A549 (cell line): Measurements from ENCODE around the gene LACRT. TPM values are rescaled to one million over a fixed set of nuclear protein-coding genes. Genes with fewer than 3 reads are reported as not detected.
"Not testable (repeated sequence)": the region's sequence is repeated elsewhere in the genome, so short reads cannot be mapped to it uniquely, and the experiment has no call there.

Experiments used
- ATAC-seq, 2 experiments: fragments of 200-7000 bp in 1 of 2; fragments of >200 bp in 1 of 2; cut with Nextera tagmentation in 1 of 2; cut with Tn5 transposase in 1 of 2; 3 replicates each; pipeline versions ENCODE4 v1.8.0 to v1.9.1; 2018 to 2020; ENCODE audit warnings: mild to moderate bottlenecking in 1 of 2, moderate library complexity in 1 of 2
- CTCF ChIA-PET: fragments of 300-600 bp; sonication (Branson Sonifier 250); formaldehyde crosslinking; extraction: SDS; loops from one replicate; lab custom pipeline; 2021; ENCODE audit warnings: antibody characterized with exemption, inconsistent platforms; lab: Yijun Ruan, JAX
- POLR2A ChIA-PET: fragments of 350-600 bp; formaldehyde crosslinking; extraction: SDS; loops from one replicate; lab custom pipeline; 2021; ENCODE audit warnings: antibody characterized with exemption, inconsistent platforms; lab: Yijun Ruan, JAX
- DNase-seq, 2 experiments: peaks; one replicate each; pipeline versions ENCODE4 v3.0.0 to v3.0.0-alpha.2; 2011 to 2016; ENCODE audit warnings: low read depth in 1 of 2, low spot score in 1 of 2
- FAIRE-seq: peaks from 2 replicates; lab custom pipeline; 2011; peaks lifted over from hg19 to GRCh38; lab: Jason Lieb, UNC
- H3K27ac ChIP-seq, 2 experiments: fragments of >200 bp; sonication (Bioruptor Twin); formaldehyde crosslinking; 3 replicates each; pipeline ENCODE4 v1.5.1; 2016 to 2017
- H3K4me1 ChIP-seq: fragments of >200 bp; sonication (Bioruptor Twin); formaldehyde crosslinking; 3 replicates; pipeline ENCODE4 v1.6.1; 2016
- H3K4me2 ChIP-seq: fragments of >200 bp; sonication (Bioruptor Twin); formaldehyde crosslinking; 3 replicates; pipeline ENCODE4 v1.6.1; 2016
- H3K4me3 ChIP-seq: fragments of >200 bp; sonication (Bioruptor Twin); formaldehyde crosslinking; 3 replicates; pipeline ENCODE4 v1.5.1; 2016
- H3K9me3 ChIP-seq: fragments of >200 bp; sonication (Bioruptor Twin); formaldehyde crosslinking; 3 replicates; pipeline ENCODE4 v1.6.1; 2016
- CBX2 ChIP-seq: fragments of 200-600 bp; sonication (generic); IDR thresholded peaks from 2 replicates; pipeline ENCODE4 v1.6.1; 2016; ENCODE audit warnings: low read depth, mild to moderate bottlenecking, borderline replicate concordance
- CEBPB ChIP-seq, 2 experiments: fragments of >200 bp in 1 of 2; sonication (Bioruptor Twin) in 1 of 2; formaldehyde crosslinking in 1 of 2; IDR thresholded peaks; 2 replicates each; pipeline ENCODE4 v1.6.1; 2012 to 2016
- CHD4 ChIP-seq: fragments of 200-600 bp; sonication (generic); IDR thresholded peaks from 2 replicates; pipeline ENCODE4 v1.6.1; 2016; ENCODE audit warnings: antibody characterized with exemption, mild to moderate bottlenecking, borderline replicate concordance
- EHF ChIP-seq: fragments of 250-450 bp; sonication (Bioruptor Pico); IDR thresholded peaks from 2 replicates; pipeline ENCODE4 v1.5.0; 2020; ENCODE audit warnings: mild to moderate bottlenecking
- HDAC2 ChIP-seq: fragments of 200-600 bp; sonication (generic); IDR thresholded peaks from 2 replicates; pipeline ENCODE4 v1.6.1; 2016
- HEYL ChIP-seq: fragments of 250-450 bp; sonication (Bioruptor Pico); IDR thresholded peaks from 2 replicates; pipeline ENCODE4 v1.8.0; 2021; ENCODE audit warnings: mild to moderate bottlenecking, moderate library complexity
- HOXA7 ChIP-seq: fragments of 250-450 bp; sonication (Bioruptor Pico); IDR thresholded peaks from 2 replicates; pipeline ENCODE4 v1.5.0; 2020; ENCODE audit warnings: mild to moderate bottlenecking, moderate library complexity
- HOXB13 ChIP-seq: fragments of 250-450 bp; sonication (Bioruptor Pico); IDR thresholded peaks from 2 replicates; pipeline ENCODE4 v1.5.0; 2020; ENCODE audit warnings: low read depth, mild to moderate bottlenecking, moderate library complexity
- JUNB ChIP-seq: fragments of >200 bp; sonication (Bioruptor Twin); formaldehyde crosslinking; IDR thresholded peaks from 2 replicates; pipeline ENCODE4 v1.6.1; 2016
- KDM1A ChIP-seq: fragments of 200-600 bp; sonication (generic); IDR thresholded peaks from 2 replicates; pipeline ENCODE4 v1.6.1; 2016; ENCODE audit warnings: low read depth, mild to moderate bottlenecking
- KDM5A ChIP-seq: fragments of 200-600 bp; sonication (generic); IDR thresholded peaks from 2 replicates; pipeline ENCODE4 v1.6.1; 2016; ENCODE audit warnings: antibody characterized with exemption, mild to moderate bottlenecking
- MAFK ChIP-seq: fragments of 450-650 bp; IDR thresholded peaks from 2 replicates; pipeline ENCODE4 v1.6.1; 2014; ENCODE audit not compliant: partially characterized antibody
- MAZ ChIP-seq: fragments of 150-350 bp; IDR thresholded peaks from 2 replicates; pipeline ENCODE4 v1.6.1; 2014; ENCODE audit warnings: antibody characterized with exemption, low read depth, low read length, borderline replicate concordance
- MYC ChIP-seq: IDR thresholded peaks from 2 replicates; pipeline ENCODE4 v1.6.1; 2012; ENCODE audit warnings: mild to moderate bottlenecking, inconsistent platforms, low read length, improper control_type of control experiment, borderline replicate concordance
- NFE2L2 ChIP-seq: fragments of 150-350 bp; conservative IDR thresholded peaks from 2 replicates; pipeline ENCODE4 v1.6.1; 2014; ENCODE audit warnings: low read length
- NPAS2 ChIP-seq: fragments of 250-450 bp; sonication (Bioruptor Pico); IDR thresholded peaks from 2 replicates; pipeline ENCODE4 v1.8.0; 2022; ENCODE audit warnings: mild to moderate bottlenecking, moderate library complexity, borderline replicate concordance
- POLR2A ChIP-seq: IDR thresholded peaks from 2 replicates; pipeline ENCODE4 v1.6.1; 2012; ENCODE audit warnings: mild to moderate bottlenecking, low read length
- POLR2AphosphoS2 ChIP-seq: conservative IDR thresholded peaks from 2 replicates; pipeline ENCODE4 v1.6.1; 2012; ENCODE audit warnings: low read length, improper control_type of control experiment, inconsistent platforms
- RAD21 ChIP-seq, 2 experiments: fragments of >200 bp in 1 of 2; sonication (Bioruptor Twin) in 1 of 2; formaldehyde crosslinking in 1 of 2; IDR thresholded peaks in 1 of 2; conservative IDR thresholded peaks in 1 of 2; 2 replicates in 1 of 2; 3 replicates in 1 of 2; pipeline ENCODE4 v1.6.1; 2012 to 2018; ENCODE audit warnings: inconsistent platforms in 1 of 2
- RCOR1 ChIP-seq: fragments of 150-350 bp; IDR thresholded peaks from 2 replicates; pipeline ENCODE4 v1.6.1; 2014; ENCODE audit warnings: antibody characterized with exemption, low read length, low read depth
- SREBF2 ChIP-seq: fragments of 450-650 bp; IDR thresholded peaks from 2 replicates; pipeline ENCODE4 v1.6.1; 2014; ENCODE audit warnings: mild to moderate bottlenecking, moderate library complexity
- TFCP2L1 ChIP-seq: fragments of 250-450 bp; sonication (Bioruptor Pico); IDR thresholded peaks from 2 replicates; pipeline ENCODE4 v1.5.0; 2021; ENCODE audit warnings: mild to moderate bottlenecking
- TP53 ChIP-seq: fragments of 250-450 bp; sonication (Bioruptor Pico); IDR thresholded peaks from 2 replicates; pipeline ENCODE4 v1.5.0; 2021; ENCODE audit warnings: mild to moderate bottlenecking, moderate library complexity
- ZC3H11A ChIP-seq: fragments of 450-650 bp; IDR thresholded peaks from 2 replicates; pipeline ENCODE4 v1.6.1; 2014; ENCODE audit warnings: antibody characterized with exemption, mild to moderate bottlenecking
- ZFP36 ChIP-seq: fragments of 450-650 bp; IDR thresholded peaks from 2 replicates; pipeline ENCODE4 v1.6.1; 2014; ENCODE audit warnings: borderline replicate concordance; ENCODE audit not compliant: partially characterized antibody
- WGBS: methylation state at CpG from one replicate; pipeline ENCODE4 v1.1.6; 2017; ENCODE audit errors: missing lambda C conversion rate; 5-methylcytosine and 5-hydroxymethylcytosine counted together
- polyA plus RNA-seq, 4 experiments: library from polyadenylated mRNA; depleted of rRNA in 3 of 4; stranded (reverse); fragments of >200 nt; fragmentation: RNase III in 1 of 4; extraction: RNeasy Plus Mini Kit Qiagen cat#74134 plus additional on column Dnase treatment in 1 of 4; gene quantifications; 2 replicates in 3 of 4; 3 replicates in 1 of 4; pipeline ENCODE4 v1.2.3, GENCODE V29; 2011 to 2017
- TF ChIP-seq, protein P1 (sequence below): fragments of 450-650 bp; IDR thresholded peaks from 2 replicates; pipeline ENCODE4 v1.6.1; 2014; ENCODE audit warnings: antibody characterized with exemption
- TF ChIP-seq, protein P2 (sequence below): fragments of >200 bp; sonication (Bioruptor Twin); formaldehyde crosslinking; IDR thresholded peaks from 2 replicates; pipeline ENCODE4 v1.6.1; 2016
- TF ChIP-seq, protein P3 (sequence below): fragments of 150-350 bp; IDR thresholded peaks from 2 replicates; pipeline ENCODE4 v1.6.1; 2014; ENCODE audit warnings: low read depth, mild to moderate bottlenecking, low read length

Gene LACRT
- polyA plus RNA-seq, 2 of the 4 experiments (the other 2 are of a cell fraction): not detected

DNA sequence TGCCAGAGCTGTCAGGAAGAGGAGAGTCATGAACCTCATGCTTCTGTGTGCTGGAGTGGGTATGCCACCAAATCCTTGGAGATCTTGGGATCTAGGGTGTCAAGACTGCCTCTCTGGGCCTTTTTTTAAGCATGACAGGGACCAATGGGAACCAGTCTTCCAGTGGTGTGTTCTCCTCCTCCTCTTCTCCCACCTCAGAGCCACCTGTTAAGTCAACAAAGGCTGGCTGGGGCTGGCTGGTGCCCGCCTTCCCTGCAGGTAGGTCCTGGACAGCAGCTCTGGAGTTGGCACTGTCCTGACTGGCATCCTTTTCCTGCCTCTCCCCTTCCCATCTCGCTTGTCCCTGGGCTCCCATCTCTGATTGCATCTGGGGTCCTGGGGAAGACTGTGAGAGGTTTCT lies 13.6 kb upstream of the LACRT start, which contains the start of gene DCD:
Gene DCD (minus strand): TSS at position 101 of the 400 bp plus-strand sequence. CDS start 62 bp downstream, at position 39.
- Histone ChIP-seq H3K9me3 (no peaks in the 10 kb centered on the region), H3K4me3 (no peak within 1 kb of the TSS)
- FAIRE-seq: no peak
- ChIA-PET POLR2A (no interaction called here), CTCF (interaction anchor here (0.5 to 1.6 kb wide), 2 partner anchors 345 to 523 kb away, joined by 3 read pairs; no protein-coding TSS in a partner anchor)
- WGBS: 0% methylated on average over 1 of the region's 2 CpGs
- TF ChIP-seq TFCP2L1 (no peak), ZFP36 (no peak), CBX2 (no peak), EHF (CRISPR knock-in tag) (no peak), SREBF2 (no peak), MAZ (no peak), CHD4 (no peak), ZC3H11A (no peak), HOXA7 (CRISPR knock-in tag) (no peak), JUNB (no peak), KDM5A (no peak), NPAS2 (CRISPR knock-in tag) (no peak)
- TF ChIP-seq, protein P1, sequence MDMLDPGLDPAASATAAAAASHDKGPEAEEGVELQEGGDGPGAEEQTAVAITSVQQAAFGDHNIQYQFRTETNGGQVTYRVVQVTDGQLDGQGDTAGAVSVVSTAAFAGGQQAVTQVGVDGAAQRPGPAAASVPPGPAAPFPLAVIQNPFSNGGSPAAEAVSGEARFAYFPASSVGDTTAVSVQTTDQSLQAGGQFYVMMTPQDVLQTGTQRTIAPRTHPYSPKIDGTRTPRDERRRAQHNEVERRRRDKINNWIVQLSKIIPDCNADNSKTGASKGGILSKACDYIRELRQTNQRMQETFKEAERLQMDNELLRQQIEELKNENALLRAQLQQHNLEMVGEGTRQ: no peak
- TF ChIP-seq, all 56 proteins: peak for 0
- H3K4me1 ChIP-seq: no peaks in the 10 kb centered on the region
- ATAC-seq (no peak), DNase-seq (no peak)
- no peak within 1 kb of the TSS for H3K4me2 ChIP-seq
- no peak within 1 kb of the TSS for H3K27ac ChIP-seq

DNA sequence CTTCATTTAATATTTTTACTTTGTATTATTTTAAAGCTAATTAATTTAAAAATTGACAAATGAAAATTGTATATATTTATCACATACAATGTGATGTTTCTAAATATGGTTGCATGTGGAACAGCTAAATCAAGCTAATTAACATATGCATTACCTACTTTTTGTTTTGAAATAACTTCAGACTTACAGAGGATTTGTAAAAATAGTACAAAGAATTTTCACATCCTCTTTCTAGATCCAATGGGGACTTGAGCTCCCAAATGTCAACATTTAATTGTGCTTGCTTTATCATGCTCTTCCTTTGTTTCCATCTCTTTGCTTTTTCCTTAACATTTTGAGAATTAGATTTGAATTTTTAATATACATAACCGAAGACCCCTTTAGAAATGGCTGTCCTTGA lies 6.9 kb upstream of the LACRT start:
- Histone ChIP-seq H3K4me2 (no peak overlapping the region), H3K4me3 (no peak overlapping the region), H3K27ac (no peak overlapping the region), H3K4me1 (no peaks in the 10 kb centered on the region), H3K9me3 (no peaks in the 10 kb centered on the region)
- no peak for ATAC-seq
- FAIRE-seq: no peak
- 2% methylated on average over 1 of the region's 1 CpG for WGBS
- DNase-seq: no peak
- no peak for TF ChIP-seq MAFK
- no peak for TF ChIP-seq HOXB13 (CRISPR knock-in tag)
- TF ChIP-seq, protein P2, sequence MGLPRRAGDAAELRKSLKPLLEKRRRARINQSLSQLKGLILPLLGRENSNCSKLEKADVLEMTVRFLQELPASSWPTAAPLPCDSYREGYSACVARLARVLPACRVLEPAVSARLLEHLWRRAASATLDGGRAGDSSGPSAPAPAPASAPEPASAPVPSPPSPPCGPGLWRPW: no peak
- ChIA-PET CTCF (interaction anchor here (0.7 to 1.4 kb wide), 3 partner anchors 12 to 68 kb away, joined by 3 read pairs; no protein-coding TSS in a partner anchor), POLR2A (no interaction called here)

DNA sequence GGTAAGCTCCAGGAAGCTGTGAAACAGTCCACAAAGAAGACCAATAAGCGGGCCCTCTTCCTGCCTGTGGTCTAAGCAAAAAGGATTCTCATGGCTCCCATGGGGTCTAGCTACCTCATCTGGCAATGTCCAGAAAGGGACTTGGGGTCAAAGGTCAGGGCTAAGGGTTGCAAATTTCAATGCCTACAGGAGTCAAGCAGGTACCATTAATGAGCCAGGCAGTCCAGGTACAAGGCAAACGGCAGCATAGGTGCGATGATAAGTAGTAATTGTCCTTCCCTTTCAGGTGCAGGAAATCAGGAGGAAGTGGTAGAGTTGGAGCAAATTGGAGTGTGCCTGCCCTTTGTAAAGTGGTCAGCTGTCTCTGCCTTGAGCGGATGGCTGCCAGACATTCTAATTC lies 6.4 kb upstream of the LACRT start:
- 54% methylated on average over 4 of the region's 4 CpGs for WGBS
- FAIRE-seq: no peak
- no peak for DNase-seq
- ChIA-PET CTCF (interaction anchor here (0.7 to 1.4 kb wide), 3 partner anchors 11 to 68 kb away, joined by 3 read pairs; no protein-coding TSS in a partner anchor), POLR2A (no interaction called here)
- Histone ChIP-seq H3K4me3 (no peak overlapping the region), H3K4me2 (no peak overlapping the region), H3K27ac (no peak overlapping the region), H3K9me3 (no peaks in the 10 kb centered on the region), H3K4me1 (no peaks in the 10 kb centered on the region)
- no peak for TF ChIP-seq HDAC2
- TF ChIP-seq POLR2AphosphoS2: no peak
- no peak for TF ChIP-seq POLR2A
- TF ChIP-seq KDM5A: no peak
- TF ChIP-seq CEBPB (IDR thresholded peaks at IDR 0.05): no peak
- TF ChIP-seq KDM1A: no peak
- no peak for TF ChIP-seq SREBF2
- TF ChIP-seq RAD21 (conservative IDR thresholded peaks at IDR 0.05 in 1 of 2, IDR thresholded peaks at IDR 0.05 in 1 of 2): no peak
- TF ChIP-seq, protein P3, sequence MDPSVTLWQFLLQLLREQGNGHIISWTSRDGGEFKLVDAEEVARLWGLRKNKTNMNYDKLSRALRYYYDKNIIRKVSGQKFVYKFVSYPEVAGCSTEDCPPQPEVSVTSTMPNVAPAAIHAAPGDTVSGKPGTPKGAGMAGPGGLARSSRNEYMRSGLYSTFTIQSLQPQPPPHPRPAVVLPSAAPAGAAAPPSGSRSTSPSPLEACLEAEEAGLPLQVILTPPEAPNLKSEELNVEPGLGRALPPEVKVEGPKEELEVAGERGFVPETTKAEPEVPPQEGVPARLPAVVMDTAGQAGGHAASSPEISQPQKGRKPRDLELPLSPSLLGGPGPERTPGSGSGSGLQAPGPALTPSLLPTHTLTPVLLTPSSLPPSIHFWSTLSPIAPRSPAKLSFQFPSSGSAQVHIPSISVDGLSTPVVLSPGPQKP: no peak
- TF ChIP-seq RCOR1: no peak
- TF ChIP-seq MYC: no peak
- TF ChIP-seq NFE2L2: no peak
- no peak for TF ChIP-seq HOXA7 (CRISPR knock-in tag)
- no peak for TF ChIP-seq TP53
- no peak for TF ChIP-seq HEYL (CRISPR knock-in tag)
- no peak for ATAC-seq

DNA sequence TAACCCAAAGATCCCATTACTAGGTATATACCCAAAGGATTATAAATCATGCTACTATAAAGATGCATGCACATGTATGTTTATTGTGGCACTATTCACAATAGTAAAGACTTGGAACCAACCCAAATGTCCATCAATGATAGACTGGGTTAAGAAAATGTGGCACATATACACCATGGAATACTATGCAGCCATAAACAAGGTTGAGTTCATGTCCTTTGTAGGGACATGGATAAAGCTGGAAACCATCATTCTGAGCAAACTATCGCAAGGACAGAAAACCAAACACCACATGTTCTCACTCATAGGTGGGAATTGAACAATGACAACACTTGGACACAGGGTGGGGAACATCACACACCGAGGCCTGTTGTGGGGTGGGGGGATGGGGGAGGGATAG lies 4.4 kb upstream of the LACRT start:
- CTCF ChIA-PET, H3K27ac ChIP-seq, DNase-seq, H3K4me3 ChIP-seq, FAIRE-seq, H3K9me3 ChIP-seq, POLR2A ChIA-PET, H3K4me2 ChIP-seq, ATAC-seq, H3K4me1 ChIP-seq: not testable (repeated sequence)
- 14% methylated on average over 2 of the region's 2 CpGs for WGBS
